GM12874 (cell line): ENCODE data around the gene DAB2IP.

Source experiments
- TF ChIP-seq, protein P1 (sequence below): IDR thresholded peaks from 2 replicates; pipeline ENCODE4 v1.5.1; 2011; ENCODE audit warnings: low read depth, mild to moderate bottlenecking, control low read depth, low read length, moderate library complexity; ENCODE audit not compliant: insufficient read depth

Gene DAB2IP

DNA sequence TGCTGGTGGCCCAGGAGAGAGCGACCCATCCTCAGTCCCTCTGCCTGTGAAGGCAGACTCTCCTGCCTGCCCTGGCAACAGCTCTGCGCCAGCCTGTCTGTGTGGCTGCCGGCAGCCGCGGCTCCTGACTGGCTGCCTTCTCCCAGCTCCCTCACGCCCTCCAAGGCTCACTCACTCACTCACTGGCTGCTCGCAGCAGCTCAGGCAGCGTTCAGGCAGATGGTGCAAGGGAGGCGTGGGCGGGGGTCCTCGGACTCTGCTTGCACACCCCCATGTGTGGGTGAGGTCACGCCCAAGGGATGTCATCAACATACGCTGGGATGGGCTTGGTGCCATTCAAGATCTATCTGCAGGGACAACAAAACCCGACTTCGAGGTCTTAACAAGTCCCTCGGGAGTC lies 66.7 kb downstream of the DAB2IP start:
- TF ChIP-seq, protein P1, sequence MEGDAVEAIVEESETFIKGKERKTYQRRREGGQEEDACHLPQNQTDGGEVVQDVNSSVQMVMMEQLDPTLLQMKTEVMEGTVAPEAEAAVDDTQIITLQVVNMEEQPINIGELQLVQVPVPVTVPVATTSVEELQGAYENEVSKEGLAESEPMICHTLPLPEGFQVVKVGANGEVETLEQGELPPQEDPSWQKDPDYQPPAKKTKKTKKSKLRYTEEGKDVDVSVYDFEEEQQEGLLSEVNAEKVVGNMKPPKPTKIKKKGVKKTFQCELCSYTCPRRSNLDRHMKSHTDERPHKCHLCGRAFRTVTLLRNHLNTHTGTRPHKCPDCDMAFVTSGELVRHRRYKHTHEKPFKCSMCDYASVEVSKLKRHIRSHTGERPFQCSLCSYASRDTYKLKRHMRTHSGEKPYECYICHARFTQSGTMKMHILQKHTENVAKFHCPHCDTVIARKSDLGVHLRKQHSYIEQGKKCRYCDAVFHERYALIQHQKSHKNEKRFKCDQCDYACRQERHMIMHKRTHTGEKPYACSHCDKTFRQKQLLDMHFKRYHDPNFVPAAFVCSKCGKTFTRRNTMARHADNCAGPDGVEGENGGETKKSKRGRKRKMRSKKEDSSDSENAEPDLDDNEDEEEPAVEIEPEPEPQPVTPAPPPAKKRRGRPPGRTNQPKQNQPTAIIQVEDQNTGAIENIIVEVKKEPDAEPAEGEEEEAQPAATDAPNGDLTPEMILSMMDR: no peak

DNA sequence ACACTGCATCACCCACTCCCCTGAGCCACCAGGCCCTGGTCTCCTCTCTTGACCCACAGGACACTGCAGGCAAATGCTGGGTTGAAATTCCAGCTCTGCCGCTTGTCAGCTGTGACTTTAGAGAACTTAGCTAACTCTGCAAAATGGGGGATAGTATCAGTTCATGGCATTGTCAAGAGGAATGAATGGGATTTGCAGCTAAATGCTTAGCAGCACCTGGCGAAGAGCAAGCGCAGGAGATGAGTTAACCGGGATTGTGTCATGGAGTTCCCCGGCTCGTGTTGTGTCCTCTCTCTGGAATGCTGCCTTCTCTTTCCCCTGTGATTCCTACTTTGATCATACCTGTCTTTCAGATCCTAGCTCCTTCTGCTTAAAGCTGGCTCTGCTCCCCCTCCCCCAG lies 67.1 kb downstream of the DAB2IP start:
- TF ChIP-seq, protein P1: no peak

DNA sequence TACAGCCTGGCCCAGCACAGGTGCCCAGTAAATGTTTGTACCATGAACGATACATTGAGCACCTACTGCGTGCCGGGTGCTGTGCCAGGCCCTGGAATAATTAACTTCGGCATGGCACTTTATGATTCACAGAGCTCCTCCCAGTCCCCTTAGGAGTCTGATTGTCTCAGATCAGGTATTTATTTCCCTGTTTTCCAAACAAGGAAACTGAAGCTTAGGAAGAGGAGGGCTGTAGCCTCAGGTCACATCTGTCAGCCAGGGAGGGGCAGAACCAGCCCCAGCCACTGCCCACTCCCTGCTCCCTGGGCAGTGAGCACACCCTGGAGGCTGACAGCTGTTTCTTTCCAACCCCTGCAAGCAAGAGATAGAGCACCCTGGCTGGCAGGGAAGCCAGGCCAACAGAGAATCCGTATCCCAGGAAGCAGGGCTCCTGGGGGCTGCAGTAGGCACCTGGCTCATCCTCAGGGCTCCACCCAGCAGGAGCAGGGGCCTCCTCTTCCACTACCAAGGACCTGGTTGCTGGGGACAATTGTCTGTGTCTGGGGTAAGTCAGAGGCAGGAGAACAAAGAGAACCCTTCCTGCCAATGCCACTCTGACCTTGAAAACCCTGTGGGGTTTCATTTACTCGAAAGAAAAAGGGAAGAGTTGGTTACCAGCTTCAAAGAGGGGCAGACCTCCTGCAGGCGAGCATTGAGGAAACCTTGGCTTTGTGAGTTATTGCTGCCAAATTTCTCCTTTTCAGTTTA lies 69.0 kb downstream of the DAB2IP start:
- TF ChIP-seq, protein P1: no peak

DNA sequence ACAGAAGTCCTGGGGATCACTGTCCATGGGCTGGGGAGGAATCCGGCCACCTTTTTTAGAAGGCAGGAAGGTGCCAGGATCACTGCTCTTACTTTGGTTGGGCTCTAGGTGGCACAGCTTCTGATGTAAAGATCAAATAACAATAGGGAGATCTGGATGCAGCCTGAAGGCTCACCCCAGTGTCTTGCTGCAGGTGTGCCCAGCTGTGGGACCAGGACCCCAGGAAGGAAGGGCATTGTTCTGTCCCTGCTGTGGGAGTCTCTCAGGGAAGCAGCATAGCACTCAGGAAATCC lies 69.6 kb downstream of the DAB2IP start:
- TF ChIP-seq, protein P1: no peak

DNA sequence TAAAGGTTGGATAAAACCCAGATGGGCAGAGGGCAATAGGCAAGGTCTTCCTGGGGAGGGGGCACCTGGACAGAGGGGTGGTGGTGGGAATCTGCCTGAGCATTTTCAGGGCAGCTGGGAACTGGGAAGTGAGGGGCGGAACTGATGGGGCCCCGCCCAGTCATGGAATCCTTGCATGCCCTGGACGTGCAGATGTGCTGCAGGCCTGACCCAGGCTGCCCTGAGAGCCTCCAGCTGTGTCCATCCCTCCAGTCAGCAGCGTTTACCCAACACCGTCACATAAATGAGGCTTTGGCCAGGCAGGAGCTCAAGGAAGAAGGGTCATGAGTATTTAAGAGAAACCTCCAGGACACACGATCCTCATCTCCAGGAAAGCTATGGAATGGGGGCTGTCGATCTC lies 70.3 kb downstream of the DAB2IP start:
- TF ChIP-seq, protein P1: no peak

DNA sequence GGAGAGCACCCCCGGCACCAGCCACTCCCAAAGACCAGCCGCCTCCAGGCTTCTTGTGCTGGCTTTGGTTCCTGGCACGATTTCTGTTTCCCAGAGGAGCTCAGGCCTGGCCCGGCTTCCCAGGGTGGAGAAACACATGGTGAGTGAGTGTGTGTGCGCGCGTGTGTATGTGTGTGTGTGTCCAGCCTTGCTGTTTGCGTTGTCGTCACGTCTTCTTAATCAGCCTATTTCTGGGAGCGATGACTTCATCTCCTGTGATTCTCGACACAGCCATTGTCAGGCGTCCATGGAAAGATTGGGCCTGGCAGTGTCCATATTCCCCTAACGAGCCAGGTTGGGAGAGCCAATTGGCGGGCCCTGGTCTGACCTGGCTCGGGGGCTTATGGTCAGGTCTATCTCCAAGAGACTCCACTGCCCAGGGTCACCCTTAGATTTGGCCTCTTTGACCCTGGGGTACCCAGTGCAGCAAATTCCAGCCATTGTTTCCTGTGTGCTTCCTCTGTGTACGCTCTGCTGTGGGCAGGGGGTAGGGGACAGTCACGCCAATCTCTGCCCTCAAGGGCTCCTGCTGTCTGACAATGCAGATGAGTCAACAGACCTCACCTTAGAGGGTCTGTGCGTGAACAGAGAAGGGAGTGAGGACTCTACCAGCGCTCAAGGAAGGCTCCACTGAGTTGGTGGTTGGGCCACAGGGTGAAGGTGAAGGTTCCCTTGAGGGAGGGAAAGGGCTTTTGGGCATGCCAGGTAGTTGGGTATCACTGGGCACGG lies 73.8 kb downstream of the DAB2IP start:
- TF ChIP-seq, protein P1: no peak

DNA sequence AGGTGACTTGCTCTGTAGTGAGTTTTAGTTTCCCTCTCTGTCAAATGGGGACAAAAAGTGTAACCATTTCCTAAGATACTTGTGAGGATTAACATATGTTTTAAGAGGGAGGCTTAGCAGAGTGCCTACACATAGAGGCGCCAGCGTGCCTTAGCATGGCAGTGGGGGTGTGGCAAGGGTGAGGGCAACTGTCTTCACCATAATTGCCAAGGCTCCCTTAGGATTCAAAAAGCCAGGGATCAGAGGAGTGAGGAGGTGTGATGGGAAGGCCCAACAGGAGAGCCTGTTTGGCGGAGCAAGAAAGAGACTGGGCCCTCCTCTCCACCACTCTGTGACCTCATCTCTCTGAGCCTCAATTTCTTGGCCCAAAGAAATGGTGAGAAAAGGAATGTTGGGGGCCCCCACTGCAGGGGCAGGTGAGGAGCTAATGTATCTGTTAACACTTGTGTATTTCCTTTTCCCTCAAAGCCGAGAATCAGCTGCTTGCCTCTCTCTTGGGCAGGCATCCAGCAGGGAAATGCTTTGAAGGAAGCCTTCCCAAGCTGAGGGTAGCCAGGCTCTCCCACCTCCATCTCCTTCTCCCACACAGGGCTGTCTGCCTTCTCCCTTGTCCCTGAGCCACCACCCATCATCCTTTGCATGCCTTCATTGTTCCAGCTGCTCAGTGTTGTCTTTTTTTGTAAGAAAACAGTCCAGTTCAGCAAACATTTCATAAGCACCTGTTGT lies 76.0 kb downstream of the DAB2IP start:
- TF ChIP-seq, protein P1: no peak
